IMR-90 (cell line): ENCODE measurements around the gene ADAMTS6. TPM values are rescaled to one million over a fixed set of nuclear protein-coding genes. Genes with fewer than 3 reads are reported as not detected.

ENCODE experiments used
- ATAC-seq: fragments of 200-7000 bp; cut with Tn5 transposase; 2 replicates; pipeline ENCODE4 v1.9.1; 2020; ENCODE audit warnings: low read depth, mild to moderate bottlenecking, moderate library complexity
- BruUV-seq: library from RNA; stranded (reverse); fragments of 400-500 nt; replicated peaks from 2 replicates; lab custom pipeline; 2021; lab: Mats Ljungman, UMichigan
- CTCF ChIA-PET: fragments of 300-600 bp; formaldehyde crosslinking; extraction: SDS; loops from one replicate; lab custom pipeline; 2021; ENCODE audit warnings: antibody characterized with exemption; lab: Yijun Ruan, JAX
- POLR2A ChIA-PET: fragments of 300-600 bp; sonication (Branson Sonifier 250); formaldehyde crosslinking; loops from one replicate; lab custom pipeline; 2022; ENCODE audit warnings: antibody characterized with exemption; ENCODE audit not compliant: unreplicated experiment; lab: Charles Lee
- DNase-seq: peaks from one replicate; pipeline ENCODE4 v3.0.0; 2013
- H2AFZ ChIP-seq: replicated peaks from 2 replicates; pipeline ENCODE3; 2013; ENCODE audit warnings: low read length, mild to moderate bottlenecking; ENCODE audit not compliant: poor library complexity
- H2AK5ac ChIP-seq: 2 replicates; pipeline ENCODE4 v1.6.1; 2013; ENCODE audit warnings: low read depth, low read length, inconsistent platforms
- H2AK9ac ChIP-seq: replicated peaks from 2 replicates; pipeline ENCODE3; 2013; ENCODE audit warnings: mild to moderate bottlenecking, low read depth, low read length, moderate library complexity; ENCODE audit not compliant: poor library complexity
- H2BK120ac ChIP-seq: 2 replicates; pipeline ENCODE4 v1.6.1; 2013; ENCODE audit warnings: low read depth, low read length, inconsistent platforms
- H2BK15ac ChIP-seq: 3 replicates; pipeline ENCODE4 v1.6.1; 2013; ENCODE audit warnings: low read depth, low read length, inconsistent platforms
- H2BK20ac ChIP-seq: 2 replicates; pipeline ENCODE4 v1.6.1; 2013; ENCODE audit warnings: low read depth, mild to moderate bottlenecking, inconsistent platforms, low read length, moderate library complexity
- H2BK5ac ChIP-seq: 2 replicates; pipeline ENCODE4 v1.6.1; 2013; ENCODE audit warnings: mild to moderate bottlenecking, low read depth, low read length, inconsistent platforms; ENCODE audit not compliant: poor library complexity, severe bottlenecking
- H3K14ac ChIP-seq: replicated peaks from 2 replicates; pipeline ENCODE4 v1.6.1; 2013; ENCODE audit warnings: low read depth, low read length, inconsistent platforms
- H3K18ac ChIP-seq: 2 replicates; pipeline ENCODE4 v1.6.1; 2013; ENCODE audit warnings: low read depth, low read length, control low read depth
- H3K23ac ChIP-seq: 2 replicates; pipeline ENCODE4 v1.6.1; 2013; ENCODE audit warnings: low read depth, low read length, inconsistent platforms
- H3K27ac ChIP-seq: 2 replicates; pipeline ENCODE4 v1.5.1; 2013; ENCODE audit warnings: mild to moderate bottlenecking, control low read depth, low read length; ENCODE audit not compliant: insufficient read depth
- H3K27me3 ChIP-seq: 2 replicates; pipeline ENCODE4 v1.6.1; 2013; ENCODE audit warnings: low read length; ENCODE audit not compliant: control insufficient read depth, insufficient read depth
- H3K36me3 ChIP-seq: 2 replicates; pipeline ENCODE4 v1.6.1; 2013; ENCODE audit warnings: low read length, mixed read lengths; ENCODE audit not compliant: control insufficient read depth, insufficient read depth
- H3K4ac ChIP-seq: 2 replicates; pipeline ENCODE4 v1.6.1; 2013; ENCODE audit warnings: low read depth, low read length, inconsistent platforms
- H3K4me1 ChIP-seq: 2 replicates; pipeline ENCODE4 v1.6.1; 2013; ENCODE audit warnings: low read length, mixed read lengths; ENCODE audit not compliant: control insufficient read depth, insufficient read depth
- H3K4me2 ChIP-seq: 2 replicates; pipeline ENCODE4 v1.6.1; 2013; ENCODE audit warnings: low read depth, mild to moderate bottlenecking, control low read depth, low read length, moderate library complexity
- H3K4me3 ChIP-seq: 2 replicates; pipeline ENCODE4 v1.5.1; 2013; ENCODE audit warnings: low read depth, mild to moderate bottlenecking, control low read depth, low read length, moderate library complexity; ENCODE audit not compliant: insufficient read depth
- H3K56ac ChIP-seq: 2 replicates; pipeline ENCODE4 v1.6.1; 2013; ENCODE audit warnings: low read length, inconsistent platforms; ENCODE audit not compliant: insufficient read depth; ENCODE audit errors: extremely low read depth
- H3K79me1 ChIP-seq, 2 experiments: 2 replicates each; pipeline ENCODE4 v1.6.1; 2013; ENCODE audit warnings: low read length in 2 of 2, inconsistent platforms in 1 of 2, low read depth in 1 of 2
- H3K9ac ChIP-seq: 2 replicates; pipeline ENCODE4 v1.6.1; 2013; ENCODE audit warnings: low read depth, low read length, control low read depth
- H3K9me1 ChIP-seq: 2 replicates; pipeline ENCODE4 v1.6.1; 2013; ENCODE audit warnings: low read length, inconsistent platforms; ENCODE audit not compliant: insufficient read depth
- H3K9me3 ChIP-seq: 2 replicates; pipeline ENCODE4 v1.6.1; 2013; ENCODE audit warnings: low read length; ENCODE audit not compliant: control insufficient read depth, insufficient read depth
- H4K20me1 ChIP-seq: 2 replicates; pipeline ENCODE4 v1.6.1; 2013; ENCODE audit warnings: low read length, inconsistent platforms; ENCODE audit not compliant: insufficient read depth
- H4K5ac ChIP-seq: 2 replicates; pipeline ENCODE4 v1.6.1; 2013; ENCODE audit warnings: mild to moderate bottlenecking, low read depth, low read length, control low read depth
- H4K8ac ChIP-seq, 2 experiments: 2 replicates each; pipeline ENCODE4 v1.6.1; 2013; ENCODE audit warnings: low read depth in 2 of 2, low read length in 2 of 2, control low read depth in 1 of 2, inconsistent platforms in 1 of 2
- H4K91ac ChIP-seq: 2 replicates; pipeline ENCODE4 v1.6.1; 2013; ENCODE audit warnings: low read depth, low read length, inconsistent platforms; ENCODE audit not compliant: insufficient read depth
- CEBPB ChIP-seq: IDR thresholded peaks from 2 replicates; pipeline ENCODE4 v1.6.1; 2012; ENCODE audit warnings: low read depth, low read length, improper control_type of control experiment
- CHD1 ChIP-seq: IDR thresholded peaks from 2 replicates; pipeline ENCODE4 v1.6.1; 2012; ENCODE audit warnings: low read depth, low read length, improper control_type of control experiment
- CTCF ChIP-seq: conservative IDR thresholded peaks from 2 replicates; pipeline ENCODE4 v1.5.1; 2012; ENCODE audit warnings: mild to moderate bottlenecking, low read depth, low read length, improper control_type of control experiment
- ELK1 ChIP-seq: fragments of 150-350 bp; IDR thresholded peaks from 2 replicates; pipeline ENCODE4 v1.6.1; 2016; ENCODE audit warnings: low read depth, mild to moderate bottlenecking, low read length, moderate library complexity, borderline replicate concordance
- FOS ChIP-seq: fragments of 150-350 bp; IDR thresholded peaks from 2 replicates; pipeline ENCODE4 v1.6.1; 2016; ENCODE audit warnings: low read depth, low read length
- MAFK ChIP-seq: IDR thresholded peaks from 2 replicates; pipeline ENCODE4 v1.6.1; 2012; ENCODE audit warnings: low read depth, low read length, improper control_type of control experiment
- MAZ ChIP-seq: IDR thresholded peaks from 2 replicates; pipeline ENCODE4 v1.6.1; 2012; ENCODE audit warnings: low read depth, mild to moderate bottlenecking, low read length, improper control_type of control experiment, moderate library complexity, borderline replicate concordance
- MXI1 ChIP-seq: IDR thresholded peaks from 2 replicates; pipeline ENCODE4 v1.6.1; 2012; ENCODE audit warnings: low read depth, mild to moderate bottlenecking, low read length, moderate library complexity, borderline replicate concordance
- NFE2L2 ChIP-seq: fragments of 150-350 bp; IDR thresholded peaks from 2 replicates; pipeline ENCODE4 v1.6.1; 2016; ENCODE audit warnings: low read depth, mild to moderate bottlenecking, low read length
- RAD21 ChIP-seq: IDR thresholded peaks from 2 replicates; pipeline ENCODE4 v1.6.1; 2012; ENCODE audit warnings: low read length, improper control_type of control experiment
- RCOR1 ChIP-seq: IDR thresholded peaks from 2 replicates; pipeline ENCODE4 v1.6.1; 2012; ENCODE audit warnings: mild to moderate bottlenecking, low read length, improper control_type of control experiment; ENCODE audit not compliant: insufficient replicate concordance
- RFX5 ChIP-seq: IDR thresholded peaks from 2 replicates; pipeline ENCODE4 v1.8.0; 2012; ENCODE audit warnings: low read depth, mild to moderate bottlenecking, low read length, moderate library complexity
- USF2 ChIP-seq: fragments of 150-350 bp; IDR thresholded peaks from 2 replicates; pipeline ENCODE4 v1.6.1; 2017; ENCODE audit warnings: mild to moderate bottlenecking, antibody characterized with exemption, low read length, low read depth
- WGBS, 2 experiments: methylation state at CpG; one replicate each; pipeline versions ENCODE4 v1.1.5 to v1.1.7; 2013; ENCODE audit warnings: missing lambda C conversion rate in 2 of 2; ENCODE audit not compliant: insufficient read length in 1 of 2; ENCODE audit errors: extremely low coverage in 2 of 2; 5-methylcytosine and 5-hydroxymethylcytosine counted together
- dilution Hi-C: fragments of 300-500 bp; cut with HindIII; formaldehyde crosslinking; loops from one replicate; pipeline ENCODE4 v1.14.3; 2018; ENCODE audit warnings: low sequenced_read_pairs; ENCODE audit not compliant: unreplicated experiment
- in situ Hi-C: fragments of 300-500 bp; cut with MboI; formaldehyde crosslinking; loops from 3 replicates; pipeline ENCODE4 v1.14.3; 2019; ENCODE audit warnings: low sequenced_read_pairs, inconsistent platforms, mixed read lengths
- intact Hi-C: fragments of 100-400 bp; cut with micrococcal nuclease; formaldehyde crosslinking; loops from 2 replicates; pipeline ENCODE4 v1.10.0; 2022
- polyA plus RNA-seq, 3 experiments: library from polyadenylated mRNA; depleted of rRNA; stranded (reverse); fragments of >200 nt; gene quantifications; 2 replicates each; pipeline ENCODE4 v1.2.3, GENCODE V29; 2012; ENCODE audit warnings: low replicate concordance in 1 of 3
- total RNA-seq: library from RNA; depleted of rRNA; stranded (reverse); fragments of >200 nt; gene quantifications from 2 replicates; pipeline ENCODE4 v1.2.3, GENCODE V29; 2012

ADAMTS6 gene
- total and polyA plus RNA-seq, 2 of the 4 experiments (the other 2 are of a cell fraction), result 23.9 to 173 TPM

DNA sequence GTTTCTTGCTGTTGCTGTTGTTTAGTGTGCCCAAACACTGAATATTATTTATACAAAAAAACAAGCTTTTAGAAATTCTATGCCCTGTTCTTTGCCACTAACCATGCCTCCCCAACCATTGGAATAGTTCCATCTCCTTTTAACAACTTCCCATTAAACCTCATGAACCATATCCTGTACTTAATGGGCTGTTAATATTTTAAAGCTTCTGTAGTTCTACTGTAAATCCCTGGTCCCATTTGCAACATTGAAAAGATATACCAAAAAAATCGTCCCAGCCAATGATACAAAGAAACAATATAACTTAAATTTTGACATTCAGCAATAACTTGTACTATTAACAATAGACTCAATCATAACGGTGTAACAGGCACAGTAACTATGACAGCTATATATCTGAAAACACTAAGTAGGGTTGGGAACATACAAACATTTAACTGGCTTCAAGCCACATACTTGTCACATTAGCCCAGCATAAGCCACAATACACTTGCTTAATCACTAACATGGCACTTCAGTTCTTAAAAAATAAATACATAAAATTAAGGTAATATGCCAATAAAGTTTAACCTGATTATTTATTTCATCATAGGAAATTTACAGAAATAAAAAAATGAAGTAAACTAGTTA is 86.1 kb downstream of the ADAMTS6 start:
- Histone ChIP-seq H3K9ac (no peak overlapping the region), H4K20me1 (no peaks in the 10 kb centered on the region), H2BK120ac (no peak overlapping the region), H3K18ac (no peak overlapping the region), H2AFZ (no peak overlapping the region), H3K36me3 (no peaks in the 10 kb centered on the region; the same call in 1 of the 2 replicates), H3K27me3 (no peaks in the 10 kb centered on the region), H3K4me1 (no peaks in the 10 kb centered on the region), H3K79me1 (peaks cover 5 to 11% of the 10 kb centered on the region in 2 experiments; a peak in 3 of 4 replicates), H3K14ac (no peak overlapping the region), H4K91ac (no peak overlapping the region), H3K27ac (no peak overlapping the region), H3K4me2 (no peak overlapping the region), H2BK15ac (no peak overlapping the region), H3K23ac (no peak overlapping the region), H2BK20ac (no peak overlapping the region), H3K56ac (no peak overlapping the region), H2AK5ac (no peak overlapping the region), H2AK9ac (no peak overlapping the region), H4K8ac (no peak overlapping the region), H3K4ac (no peak overlapping the region), H2BK5ac (peak overlapping the region; percentile 43), H3K9me3 (peaks cover 3% of the 10 kb centered on the region; the same call in 1 of the 2 replicates), H3K9me1 (no peaks in the 10 kb centered on the region), H4K5ac (no peak overlapping the region), H3K4me3 (no peak overlapping the region)
- TF ChIP-seq ELK1 (no peak), MAZ (no peak), RFX5 (no peak), MAFK (no peak), RCOR1 (no peak), FOS (no peak), MXI1 (no peak), CHD1 (no peak), CEBPB (no peak), USF2 (no peak), RAD21 (no peak), NFE2L2 (no peak), CTCF (no peak)
- BruUV-seq, result no TSS peak
- peak; percentile 22 for DNase-seq
- POLR2A ChIA-PET, result no interaction called here
- CTCF ChIA-PET, result interaction anchor here (0.6 kb wide), 1 partner anchor 107 kb away, joined by 3 read pairs; no protein-coding TSS in a partner anchor
- no peak for ATAC-seq
- dilution Hi-C loops, result no loop called here
- intact Hi-C loops, result no loop called here
- no CpG with 5 or more reads among the region's 2 CpGs for WGBS, 2 experiments
- in situ Hi-C loops, result no loop called here
